H9 (cell line): Measurements from ENCODE around the gene HM13. TPM values are rescaled to one million over a fixed set of nuclear protein-coding genes. Genes with fewer than 3 reads are reported as not detected.

Experiments
- DNase-seq: peaks from one replicate; pipeline ENCODE4 v3.0.0-alpha.2; 2017
- H2AFZ ChIP-seq: one replicate; pipeline ENCODE4 v1.6.1; 2013; ENCODE audit warnings: mild to moderate bottlenecking, low read length, control low read depth, moderate library complexity
- H2AK5ac ChIP-seq: 2 replicates; pipeline ENCODE4 v1.6.1; 2013; ENCODE audit warnings: low read length, control low read depth, mixed read lengths; ENCODE audit not compliant: insufficient read length
- H2BK120ac ChIP-seq: one replicate; pipeline ENCODE4 v1.6.1; 2013; ENCODE audit warnings: low read depth, mild to moderate bottlenecking, low read length, control low read depth, inconsistent platforms; ENCODE audit not compliant: poor library complexity, severe bottlenecking
- H2BK12ac ChIP-seq: 2 replicates; pipeline ENCODE4 v1.6.1; 2013; ENCODE audit warnings: low read length, control low read depth, mixed read lengths, low read depth; ENCODE audit not compliant: insufficient read length
- H2BK15ac ChIP-seq: 2 replicates; pipeline ENCODE4 v1.6.1; 2013; ENCODE audit warnings: low read depth, low read length, control low read depth
- H2BK20ac ChIP-seq: one replicate; pipeline ENCODE4 v1.6.1; 2013; ENCODE audit warnings: low read depth, mild to moderate bottlenecking, low read length, control low read depth, inconsistent platforms; ENCODE audit not compliant: poor library complexity, severe bottlenecking
- H2BK5ac ChIP-seq: 2 replicates; pipeline ENCODE4 v1.6.1; 2013; ENCODE audit warnings: low read length, control low read depth, mixed read lengths; ENCODE audit not compliant: insufficient read length
- H3K14ac ChIP-seq: 2 replicates; pipeline ENCODE4 v1.6.1; 2013; ENCODE audit warnings: low read length, control low read depth; ENCODE audit not compliant: insufficient read depth
- H3K18ac ChIP-seq: 2 replicates; pipeline ENCODE4 v1.6.1; 2013; ENCODE audit warnings: low read depth, mild to moderate bottlenecking, mixed read lengths, low read length, control low read depth; ENCODE audit not compliant: insufficient read length
- H3K23ac ChIP-seq: 2 replicates; pipeline ENCODE4 v1.6.1; 2013; ENCODE audit warnings: low read length, control low read depth, mixed read lengths, low read depth; ENCODE audit not compliant: insufficient read length
- H3K23me2 ChIP-seq: 2 replicates; pipeline ENCODE4 v1.6.1; 2013; ENCODE audit warnings: low read depth, mild to moderate bottlenecking, mixed read lengths, low read length, control low read depth; ENCODE audit not compliant: insufficient read length, poor library complexity, severe bottlenecking
- H3K27ac ChIP-seq: 2 replicates; pipeline ENCODE4 v1.5.1; 2013; ENCODE audit warnings: low read length, control low read depth, mixed read lengths, low read depth; ENCODE audit not compliant: insufficient read length
- H3K27me3 ChIP-seq: 2 replicates; pipeline ENCODE4 v1.6.1; 2013; ENCODE audit warnings: low read length, control low read depth, inconsistent platforms; ENCODE audit not compliant: insufficient read depth
- H3K4ac ChIP-seq: 2 replicates; pipeline ENCODE4 v1.6.1; 2013; ENCODE audit warnings: low read depth, mild to moderate bottlenecking, control low read depth, inconsistent platforms, low read length, moderate library complexity
- H3K4me1 ChIP-seq: 2 replicates; pipeline ENCODE4 v1.6.1; 2013; ENCODE audit warnings: low read length, control low read depth, inconsistent platforms; ENCODE audit not compliant: insufficient read depth
- H3K4me2 ChIP-seq: 2 replicates; pipeline ENCODE4 v1.6.1; 2013; ENCODE audit warnings: low read length, control low read depth, mixed read lengths; ENCODE audit not compliant: insufficient read length, insufficient read depth
- H3K56ac ChIP-seq: 2 replicates; pipeline ENCODE4 v1.6.1; 2013; ENCODE audit warnings: low read depth, mild to moderate bottlenecking, mixed read lengths, low read length, control low read depth; ENCODE audit not compliant: insufficient read length
- H3K79me1 ChIP-seq: 2 replicates; pipeline ENCODE4 v1.6.1; 2013; ENCODE audit warnings: low read depth, mild to moderate bottlenecking, moderate library complexity, low read length, control low read depth, inconsistent platforms; ENCODE audit not compliant: insufficient read depth, poor library complexity, severe bottlenecking
- H3K79me2 ChIP-seq: 2 replicates; pipeline ENCODE4 v1.6.1; 2013; ENCODE audit warnings: low read length, control low read depth, inconsistent platforms; ENCODE audit not compliant: insufficient read depth
- H3K9ac ChIP-seq: 2 replicates; pipeline ENCODE4 v1.6.1; 2013; ENCODE audit warnings: low read length, control low read depth, mixed read lengths; ENCODE audit not compliant: insufficient read length; ENCODE audit errors: extremely low read depth
- H3K9me3 ChIP-seq: one replicate; pipeline ENCODE4 v1.6.1; 2013; ENCODE audit warnings: low read depth, low read length, inconsistent platforms; ENCODE audit not compliant: control insufficient read depth
- H3T11ph ChIP-seq: one replicate; pipeline ENCODE4 v1.6.1; 2013; ENCODE audit warnings: mild to moderate bottlenecking, low read length, control low read depth, inconsistent platforms
- H4K20me1 ChIP-seq: one replicate; pipeline ENCODE4 v1.6.1; 2013; ENCODE audit not compliant: control insufficient read depth, insufficient read length, insufficient read depth
- H4K5ac ChIP-seq: 2 replicates; pipeline ENCODE4 v1.6.1; 2013; ENCODE audit warnings: low read depth, mild to moderate bottlenecking, mixed read lengths, low read length, control low read depth; ENCODE audit not compliant: insufficient read length
- H4K8ac ChIP-seq: replicated peaks from 2 replicates; pipeline ENCODE4 v1.6.1; 2013; ENCODE audit warnings: low read length, control low read depth, mixed read lengths, low read depth; ENCODE audit not compliant: insufficient read length
- H4K91ac ChIP-seq: 2 replicates; pipeline ENCODE4 v1.6.1; 2013; ENCODE audit warnings: low read depth, mild to moderate bottlenecking, moderate library complexity, mixed read lengths, low read length, control low read depth; ENCODE audit not compliant: insufficient read length
- H3K27ac Mint-ChIP-seq, 3 experiments: 2 replicates in 2 of 3; 3 replicates in 1 of 3; pipeline ENCODE4 v1.8.0; 2020 to 2021; ENCODE audit warnings: mixed read lengths in 3 of 3, mild to moderate bottlenecking in 1 of 3, moderate library complexity in 1 of 3
- H3K27me3 Mint-ChIP-seq: 2 replicates; pipeline ENCODE4 v1.8.0; 2021; ENCODE audit warnings: low read depth, mild to moderate bottlenecking, moderate library complexity, mixed read lengths
- H3K36me3 Mint-ChIP-seq, 3 experiments: 2 replicates in 2 of 3; 3 replicates in 1 of 3; pipeline ENCODE4 v1.8.0; 2020 to 2021; ENCODE audit warnings: low read depth in 3 of 3, mixed read lengths in 3 of 3; ENCODE audit not compliant: insufficient read depth in 1 of 3
- H3K4me1 Mint-ChIP-seq, 2 experiments: 2 replicates each; pipeline ENCODE4 v1.8.0; 2020; ENCODE audit warnings: mixed read lengths in 2 of 2
- H3K4me3 Mint-ChIP-seq, 2 experiments: 2 replicates in 1 of 2; 3 replicates in 1 of 2; pipeline ENCODE4 v1.8.0; 2020 to 2021; ENCODE audit warnings: mild to moderate bottlenecking in 2 of 2, mixed read lengths in 2 of 2, moderate library complexity in 1 of 2
- H3K9me3 Mint-ChIP-seq, 2 experiments: 2 replicates in 1 of 2; 3 replicates in 1 of 2; pipeline ENCODE4 v1.8.0; 2020; ENCODE audit warnings: mild to moderate bottlenecking in 2 of 2, mixed read lengths in 2 of 2, moderate library complexity in 1 of 2
- CTCF ChIP-seq: fragments of 200-600 bp; sonication (generic); conservative IDR thresholded peaks from 3 replicates; pipeline ENCODE4 v1.8.0; 2021; ENCODE audit warnings: antibody characterized with exemption, mild to moderate bottlenecking
- WGBS: extraction: QIAGEN DNeasy Blood & Tissue Kit; methylation state at CpG from one replicate; pipeline ENCODE4 v1.1.7; 2013; ENCODE audit warnings: missing lambda C conversion rate, low lambda C conversion rate, mixed read lengths; ENCODE audit not compliant: insufficient read length; ENCODE audit errors: extremely low coverage; 5-methylcytosine and 5-hydroxymethylcytosine counted together
- total RNA-seq: library from RNA; stranded (reverse); gene quantifications from 2 replicates; pipeline ENCODE4 v1.2.1, GENCODE V29; 2021

HM13 gene
- total RNA-seq, 1 experiment from 2014 or later = 169 TPM

GRCh38 chr20:31596831-31597480, 82.7 kb downstream of the HM13 start:
- Mint-ChIP-seq H3K4me1 (peaks cover 38 to 41% of the 10 kb centered on the region in 2 experiments), H3K36me3 (no peaks in the 10 kb centered on the region; a peak in 1 of 7 replicates), H3K9me3 (no peaks in the 10 kb centered on the region; a peak in 2 of 5 replicates), H3K4me3 (no peak overlapping the region), H3K27ac (peak overlapping the region; percentile 95), H3K27me3 (no peaks in the 10 kb centered on the region; the same call in 1 of the 2 replicates)
- no peak overlapping the region for H3K4me2 ChIP-seq
- no peak overlapping the region for H2BK20ac ChIP-seq
- H3K27me3 ChIP-seq = no peaks in the 10 kb centered on the region
- no peak overlapping the region for H3T11ph ChIP-seq
- H3K4me1 ChIP-seq = peaks cover 5% of the 10 kb centered on the region; the same call in 1 of the 2 replicates
- no peak overlapping the region for H3K27ac ChIP-seq
- H3K4ac ChIP-seq = no peak overlapping the region
- H3K23ac ChIP-seq = no peak overlapping the region
- no peak overlapping the region for H2BK5ac ChIP-seq
- H3K79me1 ChIP-seq = no peaks in the 10 kb centered on the region
- no peaks in the 10 kb centered on the region for H3K9me3 ChIP-seq
- no peaks in the 10 kb centered on the region for H4K20me1 ChIP-seq
- no peak overlapping the region for H3K9ac ChIP-seq
- peak overlapping the region; percentile 61; the same call in 1 of the 2 replicates for H3K14ac ChIP-seq
- no peak overlapping the region for H2AFZ ChIP-seq
- no peak overlapping the region for H2AK5ac ChIP-seq
- H3K79me2 ChIP-seq = no peaks in the 10 kb centered on the region
- H3K23me2 ChIP-seq = no peaks in the 10 kb centered on the region
- WGBS = no CpG with 5 or more reads among the region's 4 CpGs
- no peak overlapping the region for H4K5ac ChIP-seq
- no peak overlapping the region for H4K8ac ChIP-seq
- no peak overlapping the region for H2BK15ac ChIP-seq
- no peak for DNase-seq
- no peak overlapping the region for H2BK120ac ChIP-seq
- peak overlapping the region; percentile 18 for H3K18ac ChIP-seq
- no peak overlapping the region for H4K91ac ChIP-seq
- H2BK12ac ChIP-seq = peak overlapping the region; percentile 19
- TF ChIP-seq CTCF = peak; percentile 20; the same call in 1 of the 3 replicates
- no peak overlapping the region for H3K56ac ChIP-seq
